Skeletal muscle satellite cell (primary cell): ENCODE results near the gene PRKAG2.

ENCODE experiments used
- H3K27me3 ChIP-seq: 2 replicates; pipeline ENCODE4 v1.7.0; 2013; ENCODE audit warnings: low read length; ENCODE audit not compliant: control insufficient read depth, insufficient read depth
- H3K36me3 ChIP-seq: 2 replicates; pipeline ENCODE4 v1.7.0; 2013; ENCODE audit warnings: mild to moderate bottlenecking, control low read depth, low read length; ENCODE audit not compliant: insufficient read depth
- H3K4me1 ChIP-seq: 2 replicates; pipeline ENCODE4 v1.7.0; 2013; ENCODE audit warnings: low read length; ENCODE audit not compliant: control insufficient read depth, insufficient read depth
- H3K4me2 ChIP-seq: 2 replicates; pipeline ENCODE4 v1.7.0; 2013; ENCODE audit warnings: mild to moderate bottlenecking, low read length
- H3K4me3 ChIP-seq: 2 replicates; pipeline ENCODE4 v1.7.0; 2013; ENCODE audit warnings: low read length
- H3K9ac ChIP-seq: 2 replicates; pipeline ENCODE4 v1.7.0; 2013; ENCODE audit warnings: mild to moderate bottlenecking, low read depth, low read length, moderate library complexity
- H3K9me3 ChIP-seq: replicated peaks from 2 replicates; pipeline ENCODE4 v1.7.0; 2013; ENCODE audit warnings: mild to moderate bottlenecking, control low read depth, low read length

PRKAG2 gene

DNA sequence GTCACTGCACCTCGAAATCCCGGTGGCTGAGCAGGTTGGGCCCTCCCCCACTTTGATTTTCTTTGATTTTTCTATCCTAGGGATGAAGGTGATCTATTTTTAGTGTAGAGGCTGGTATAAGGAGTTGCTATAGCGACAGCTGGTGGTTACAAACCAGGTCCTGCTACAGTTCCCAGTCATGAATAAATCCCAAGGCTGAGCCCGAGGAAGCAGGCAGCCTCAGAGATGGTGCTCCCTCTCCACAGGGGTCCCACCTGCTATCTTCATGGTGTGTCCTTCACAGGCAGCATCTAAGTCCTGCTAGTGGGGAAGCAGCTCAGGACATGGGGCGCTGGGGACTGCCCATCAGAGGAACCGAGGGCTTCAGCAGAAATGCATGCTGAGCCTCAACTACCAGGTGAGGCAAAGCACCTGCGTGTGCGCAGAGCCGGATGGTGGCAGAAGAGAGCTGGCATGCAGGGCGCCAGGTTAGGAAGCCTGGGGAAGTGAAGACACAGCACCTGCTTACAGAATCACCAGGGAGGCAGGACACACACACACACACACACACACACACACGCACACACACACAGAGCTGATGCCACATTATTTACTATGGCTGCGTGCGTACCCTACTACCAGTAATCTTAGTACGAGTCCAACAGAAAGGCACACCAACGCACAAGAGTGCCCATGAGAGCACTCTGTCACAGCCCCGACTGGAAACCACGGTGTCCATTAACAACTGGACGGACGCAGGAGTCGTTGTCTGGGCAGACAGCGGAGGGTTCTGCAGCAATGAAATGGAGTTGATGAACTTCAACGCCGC is 150.9 kb downstream of the PRKAG2 start:
- Histone ChIP-seq H3K4me3 (no peak overlapping the region), H3K9ac (no peak overlapping the region), H3K36me3 (no peaks in the 10 kb centered on the region), H3K27me3 (peaks cover 10% of the 10 kb centered on the region), H3K9me3 (no peaks in the 10 kb centered on the region), H3K4me1 (peaks cover 17% of the 10 kb centered on the region), H3K4me2 (no peak overlapping the region)

DNA sequence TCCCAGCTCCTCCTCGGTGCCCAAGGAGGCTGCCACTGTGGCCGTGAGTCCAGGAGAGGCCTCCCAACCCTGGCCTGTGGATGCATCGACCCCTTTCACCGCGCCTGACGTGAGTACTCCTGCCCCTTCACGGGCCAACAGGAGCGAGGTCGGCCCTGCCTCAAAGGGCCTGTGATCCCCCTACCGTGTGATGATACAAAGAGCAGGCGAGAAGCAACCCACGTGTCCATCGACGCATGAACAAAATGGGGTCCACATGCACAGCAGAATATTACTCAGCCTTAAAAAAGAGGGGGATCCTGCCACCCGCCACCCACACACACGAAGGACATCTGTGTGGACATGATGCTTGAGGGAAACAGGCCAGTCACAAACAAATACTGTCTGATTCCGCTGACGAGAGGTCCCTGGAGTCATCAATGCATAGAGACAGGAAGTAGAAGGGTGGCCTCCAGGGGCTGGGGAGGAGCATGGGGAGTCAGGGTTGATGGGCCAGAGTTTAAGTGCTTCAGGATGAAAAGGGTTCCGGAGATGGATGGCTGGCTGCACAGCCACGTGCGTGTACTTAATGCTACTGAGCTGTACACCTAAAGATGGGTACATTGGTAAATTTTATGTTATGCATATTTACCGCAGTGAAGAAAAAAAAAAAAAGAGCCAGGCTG is 151.9 kb downstream of the PRKAG2 start:
- Histone ChIP-seq H3K9ac (no peak overlapping the region), H3K36me3 (no peaks in the 10 kb centered on the region), H3K4me2 (no peak overlapping the region), H3K27me3 (peaks cover 12% of the 10 kb centered on the region), H3K4me3 (no peak overlapping the region), H3K4me1 (peaks cover 17% of the 10 kb centered on the region), H3K9me3 (no peaks in the 10 kb centered on the region)

DNA sequence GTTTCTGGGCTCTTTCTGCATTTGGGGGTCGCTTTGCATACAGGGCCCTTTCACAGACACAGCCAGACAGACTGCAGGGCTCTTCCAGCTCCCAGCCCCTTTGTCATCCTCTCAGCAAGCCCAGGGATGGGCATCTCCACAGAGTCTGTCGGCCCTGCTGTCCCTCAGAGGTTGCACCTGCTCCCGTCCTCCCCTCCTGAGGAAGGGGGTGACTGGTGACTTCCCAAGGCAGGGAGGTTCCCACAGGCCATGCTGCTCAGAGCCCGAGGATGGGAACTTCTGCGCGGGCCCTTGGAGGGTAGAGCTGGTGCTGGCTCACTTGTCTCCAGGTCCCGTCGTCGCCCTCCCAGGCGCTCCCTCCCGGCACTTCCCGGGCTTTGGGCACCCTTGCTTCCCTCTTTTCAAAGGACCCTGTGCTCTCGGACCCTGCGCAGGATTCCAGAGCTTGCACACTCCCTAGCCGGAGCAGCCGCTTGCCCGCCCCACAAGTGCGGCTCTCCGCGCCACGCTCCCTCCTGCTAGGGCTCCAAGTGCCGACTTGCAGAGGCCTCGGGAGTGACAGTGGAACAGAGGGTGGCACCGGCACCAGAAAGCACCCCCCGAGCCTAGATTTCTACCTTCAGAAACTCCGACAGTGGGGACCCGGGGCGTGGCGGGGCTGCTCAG is 152.5 kb downstream of the PRKAG2 start:
- Histone ChIP-seq H3K4me1 (peaks cover 17% of the 10 kb centered on the region), H3K9ac (no peak overlapping the region), H3K4me3 (no peak overlapping the region), H3K9me3 (no peaks in the 10 kb centered on the region), H3K36me3 (no peaks in the 10 kb centered on the region), H3K4me2 (no peak overlapping the region), H3K27me3 (peaks cover 12% of the 10 kb centered on the region)

DNA sequence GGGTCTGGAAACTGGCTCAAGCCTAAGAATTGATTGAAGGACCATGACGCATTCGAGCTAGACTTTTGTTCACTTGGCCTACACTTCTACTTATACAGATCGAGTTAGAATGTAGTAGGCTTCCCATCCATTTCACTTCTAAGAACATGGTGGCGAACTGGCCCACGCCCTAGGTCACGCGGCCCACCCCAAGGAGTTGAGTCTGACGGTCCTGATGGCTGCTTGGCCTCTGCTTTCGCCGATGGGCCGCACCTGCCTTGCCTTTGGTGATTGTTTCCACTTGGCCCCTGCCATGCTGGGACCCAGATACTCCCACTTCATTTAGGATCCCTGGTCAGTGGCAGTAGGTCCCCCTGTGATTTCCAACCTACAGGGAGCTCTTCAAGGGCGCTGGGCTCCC is 153.6 kb downstream of the PRKAG2 start:
- no peaks in the 10 kb centered on the region for H3K36me3 ChIP-seq
- H3K27me3 ChIP-seq, result peaks cover 12% of the 10 kb centered on the region

DNA sequence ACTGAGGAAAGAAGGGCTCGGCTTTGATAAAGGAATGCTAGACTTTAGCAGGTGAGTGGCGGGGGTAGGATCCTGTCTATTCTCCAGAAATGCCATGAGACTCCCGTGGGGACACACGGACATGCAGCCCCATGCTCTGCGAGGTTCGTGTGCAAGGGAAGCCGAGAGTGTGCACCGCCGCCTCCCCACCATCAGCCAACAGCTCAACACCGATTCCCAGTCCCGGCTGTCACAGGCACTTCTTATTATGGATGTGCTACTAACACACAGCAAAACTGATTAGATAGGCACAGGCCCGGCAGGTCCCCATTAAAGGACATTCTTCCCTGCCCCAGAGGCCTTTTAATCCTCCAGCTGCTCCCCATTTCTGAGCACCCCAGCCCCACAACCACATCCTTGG is 154.4 kb downstream of the PRKAG2 start:
- Histone ChIP-seq H3K27me3 (peaks cover 12% of the 10 kb centered on the region), H3K4me1 (peaks cover 14% of the 10 kb centered on the region), H3K36me3 (no peaks in the 10 kb centered on the region), H3K4me2 (no peak overlapping the region), H3K9ac (no peak overlapping the region), H3K9me3 (no peaks in the 10 kb centered on the region), H3K4me3 (no peak overlapping the region)

More for the DNA sequence above, 153.6 kb downstream of the PRKAG2 start:
- H3K9ac ChIP-seq, result no peak overlapping the region
- H3K4me3 ChIP-seq, result no peak overlapping the region
- no peaks in the 10 kb centered on the region for H3K9me3 ChIP-seq
- H3K4me1 ChIP-seq, result peaks cover 17% of the 10 kb centered on the region
- H3K4me2 ChIP-seq, result no peak overlapping the region

DNA sequence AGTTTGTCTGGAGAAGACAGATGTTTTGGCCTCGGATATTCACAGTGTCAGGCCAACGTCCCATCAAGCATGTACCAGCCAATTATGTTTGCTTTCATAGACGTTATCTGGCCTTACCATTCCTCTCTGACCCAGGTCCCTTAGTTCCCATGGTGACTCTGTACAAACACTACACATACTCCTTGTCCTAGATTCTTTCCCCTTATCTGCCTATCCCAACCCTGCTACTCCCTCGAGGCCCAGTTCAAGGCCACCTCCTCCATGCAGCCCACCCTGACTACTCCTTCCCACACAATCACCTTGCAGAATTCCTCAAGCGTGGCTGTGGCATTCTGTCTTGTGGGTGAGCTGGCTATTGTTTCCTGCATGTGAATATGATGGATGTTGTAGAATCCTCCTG is 155.2 kb downstream of the PRKAG2 start:
- no peaks in the 10 kb centered on the region for H3K9me3 ChIP-seq
- peaks cover 12% of the 10 kb centered on the region for H3K27me3 ChIP-seq
- no peak overlapping the region for H3K4me3 ChIP-seq
- peaks cover 10% of the 10 kb centered on the region for H3K4me1 ChIP-seq
- H3K36me3 ChIP-seq, result no peaks in the 10 kb centered on the region
- H3K9ac ChIP-seq, result no peak overlapping the region
- H3K4me2 ChIP-seq, result no peak overlapping the region

DNA sequence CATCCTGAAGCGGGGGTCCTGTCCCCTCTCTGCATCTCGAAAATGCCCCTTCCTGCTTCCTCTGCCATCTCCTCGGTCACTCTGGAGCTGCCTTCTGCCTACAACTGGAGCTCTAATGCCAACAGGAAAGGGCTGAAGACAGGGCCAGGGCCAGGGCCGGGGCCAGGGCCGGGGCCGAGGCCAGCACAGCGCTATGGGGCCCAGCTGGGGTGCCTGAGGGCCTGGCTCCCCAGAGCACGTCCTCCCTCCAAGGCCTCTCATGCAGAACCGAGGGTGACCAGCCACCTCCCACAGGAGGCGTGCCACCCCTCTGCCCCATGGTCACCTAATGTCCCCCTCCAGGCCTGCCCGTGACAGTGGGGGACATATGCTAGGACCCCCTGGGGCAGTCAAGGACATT is 155.7 kb downstream of the PRKAG2 start:
- Histone ChIP-seq H3K36me3 (no peaks in the 10 kb centered on the region), H3K9me3 (no peaks in the 10 kb centered on the region), H3K4me3 (no peak overlapping the region), H3K9ac (no peak overlapping the region), H3K4me1 (peaks cover 9% of the 10 kb centered on the region), H3K4me2 (no peak overlapping the region), H3K27me3 (peaks cover 12% of the 10 kb centered on the region)

DNA sequence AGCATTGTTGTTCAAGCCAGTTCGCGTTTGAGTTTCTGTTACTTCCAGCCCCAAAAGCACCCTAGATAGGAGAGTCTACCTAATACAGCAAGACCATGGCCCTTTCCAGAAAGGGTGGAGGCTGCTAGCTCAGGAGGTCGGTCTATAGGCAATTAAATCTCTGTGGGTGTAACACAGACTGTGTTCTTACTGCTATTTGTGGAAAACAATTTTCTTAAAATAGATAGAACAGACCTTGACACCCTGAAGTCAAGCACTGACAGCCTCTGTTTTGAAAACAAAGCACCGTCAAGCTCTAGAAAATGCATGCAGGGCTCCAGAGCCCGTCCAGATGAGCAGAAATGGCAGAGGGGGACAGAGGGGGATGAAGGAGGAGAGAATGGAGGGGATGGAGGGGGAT is 156.6 kb downstream of the PRKAG2 start:
- Histone ChIP-seq H3K4me2 (no peak overlapping the region), H3K9ac (no peak overlapping the region), H3K36me3 (no peaks in the 10 kb centered on the region), H3K9me3 (no peaks in the 10 kb centered on the region), H3K4me3 (no peak overlapping the region), H3K27me3 (peaks cover 12% of the 10 kb centered on the region), H3K4me1 (peaks cover 9% of the 10 kb centered on the region)

DNA sequence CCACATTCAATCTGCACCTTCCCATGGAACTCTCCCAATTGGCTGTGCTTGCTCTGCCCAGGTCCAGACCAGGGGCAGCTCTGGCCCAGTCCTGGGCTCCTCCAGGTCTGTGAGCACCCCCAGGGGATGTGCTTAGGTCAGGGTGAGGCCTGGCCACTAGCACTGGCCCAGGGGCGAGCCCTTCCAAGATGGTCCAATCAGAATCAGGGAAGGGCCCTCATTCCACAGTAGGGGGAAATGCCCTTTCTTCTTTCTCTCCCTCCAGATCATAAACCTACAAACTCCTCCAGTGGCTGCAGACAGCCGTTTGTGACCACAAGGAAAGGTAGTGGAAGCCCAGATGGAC is 157.0 kb downstream of the PRKAG2 start:
- peaks cover 12% of the 10 kb centered on the region for H3K27me3 ChIP-seq
- no peaks in the 10 kb centered on the region for H3K36me3 ChIP-seq
- no peak overlapping the region for H3K4me2 ChIP-seq
- no peak overlapping the region for H3K4me3 ChIP-seq
- H3K9ac ChIP-seq, result no peak overlapping the region
- peaks cover 9% of the 10 kb centered on the region for H3K4me1 ChIP-seq
- H3K9me3 ChIP-seq, result no peaks in the 10 kb centered on the region

DNA sequence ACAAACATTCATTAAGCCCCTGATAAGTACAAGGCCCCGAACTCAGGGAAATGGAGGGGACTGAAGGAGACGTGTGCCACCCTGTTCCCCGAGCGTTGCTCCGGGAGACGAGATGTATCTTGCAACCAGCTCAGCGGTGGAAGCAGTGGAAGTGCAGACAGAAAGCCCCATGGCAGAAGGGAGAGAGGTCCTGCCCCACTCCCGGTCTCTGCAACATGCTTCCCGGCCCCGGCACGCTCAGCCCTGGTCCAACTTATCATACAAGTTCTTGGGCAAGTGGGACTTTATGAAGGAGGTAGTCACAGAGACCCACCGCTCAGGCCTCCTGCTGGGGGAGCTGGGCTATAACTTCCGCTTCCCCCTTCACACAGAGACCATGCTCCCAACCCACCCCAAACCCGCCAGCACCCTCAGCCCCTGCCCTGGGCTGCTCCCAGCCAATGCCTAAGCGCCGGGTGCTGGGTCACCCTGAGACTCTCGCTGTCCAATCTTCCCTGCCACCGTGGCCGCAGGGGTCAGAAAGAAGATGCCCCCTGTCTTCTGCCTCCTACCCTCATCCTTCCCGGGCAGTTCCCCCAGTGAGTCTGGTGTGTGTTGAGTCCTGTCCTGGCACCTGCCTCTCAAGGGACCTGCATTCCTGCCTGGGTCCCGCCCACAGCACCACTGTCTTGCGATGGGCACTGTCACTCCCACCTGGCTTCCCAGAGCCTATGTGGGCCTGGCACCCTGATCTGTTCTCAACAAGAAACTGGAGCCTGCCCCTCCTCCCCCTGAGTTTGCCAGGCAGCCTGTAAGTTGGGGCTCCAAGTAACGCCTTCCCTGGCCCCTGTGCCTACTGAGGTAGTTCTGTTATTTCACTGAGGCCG is 157.7 kb downstream of the PRKAG2 start:
- Histone ChIP-seq H3K36me3 (no peaks in the 10 kb centered on the region), H3K4me1 (peaks cover 9% of the 10 kb centered on the region), H3K9me3 (no peaks in the 10 kb centered on the region), H3K4me2 (no peak overlapping the region), H3K4me3 (no peak overlapping the region), H3K9ac (no peak overlapping the region), H3K27me3 (peaks cover 12% of the 10 kb centered on the region)

DNA sequence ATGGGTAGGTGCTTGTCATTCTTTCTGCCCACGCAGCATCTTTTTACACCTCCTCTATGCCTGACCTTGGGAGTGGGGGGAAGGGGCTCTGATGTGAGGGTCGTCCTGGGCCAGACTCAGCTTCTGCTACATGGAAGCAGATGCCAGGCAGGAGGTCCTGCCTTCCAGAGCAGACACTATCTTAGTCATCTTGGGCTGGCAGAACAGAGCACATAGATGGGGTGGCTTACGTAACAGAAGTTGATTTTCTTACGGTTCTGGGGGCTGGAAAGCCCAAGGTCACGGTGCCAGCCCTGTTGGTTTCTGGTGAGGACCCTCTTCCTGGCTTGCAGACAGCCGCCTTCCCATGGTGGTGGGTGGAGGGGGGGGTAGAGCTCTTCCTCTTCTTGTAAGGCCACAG is 159.0 kb downstream of the PRKAG2 start:
- peaks cover 9% of the 10 kb centered on the region for H3K4me1 ChIP-seq
- H3K27me3 ChIP-seq, result peaks cover 12% of the 10 kb centered on the region

More for the DNA sequence above, 159.0 kb downstream of the PRKAG2 start:
- Histone ChIP-seq H3K9me3 (no peaks in the 10 kb centered on the region), H3K36me3 (no peaks in the 10 kb centered on the region), H3K4me2 (no peak overlapping the region), H3K9ac (no peak overlapping the region), H3K4me3 (no peak overlapping the region)
